Activated CD8-positive, alpha-beta memory T cell treated with anti-CD3 and anti-CD28 coated beads for 36 hours (primary cell): ENCODE results near the gene ZDHHC16. TPM values are rescaled to one million over a fixed set of nuclear protein-coding genes. Genes with fewer than 3 reads are reported as not detected.

Source experiments
- CTCF ChIA-PET: fragments of 350-600 bp; sonication (Branson Sonifier 250); formaldehyde crosslinking; loops from one replicate; lab custom pipeline; 2021; ENCODE audit warnings: antibody characterized with exemption; lab: Charles Lee
- POLR2A ChIA-PET: fragments of 350-600 bp; sonication (Branson Sonifier 250); formaldehyde crosslinking; loops from one replicate; lab custom pipeline; 2021; ENCODE audit warnings: antibody characterized with exemption; lab: Charles Lee
- total RNA-seq, 2 experiments: library from RNA; stranded (reverse); gene quantifications; one replicate each; pipeline ENCODE4 v1.2.3, GENCODE V29; 2021

The ZDHHC16 gene
- total RNA-seq, 2 experiments from 2014 or later: 55.0 to 57.3 TPM

DNA sequence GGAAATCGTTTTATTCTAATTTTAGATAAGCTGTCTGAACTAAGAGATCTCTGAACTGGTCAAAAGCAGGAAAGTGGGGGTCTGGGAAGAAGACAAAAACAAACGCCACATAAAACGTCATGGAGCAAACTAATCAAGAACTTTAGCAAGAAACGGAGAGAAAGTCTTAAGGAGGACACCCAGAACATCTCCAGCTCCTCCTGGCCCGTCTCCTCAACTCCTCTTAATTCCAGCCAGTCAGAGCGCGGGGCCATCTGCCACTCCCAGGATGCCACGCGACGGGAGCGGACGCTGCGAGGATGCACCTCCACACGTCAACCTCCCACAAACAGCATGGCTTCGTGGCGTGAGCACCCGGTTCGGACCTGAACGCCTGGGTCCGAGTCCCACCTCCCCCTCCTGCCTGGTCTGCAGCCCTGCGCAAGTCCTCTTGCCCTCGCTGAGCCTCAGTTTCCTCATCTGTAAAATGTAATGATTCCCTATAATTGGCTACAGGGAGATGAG lies 51.6 kb downstream of the ZDHHC16 start:
- ChIA-PET POLR2A (interaction anchor here (0.6 to 1.3 kb wide), 3 partner anchors 97 to 401 kb away, joined by 3 to 5 read pairs (median 4); partner anchors contain the start of genes AVPI1 and RRP12), CTCF (interaction anchor here (0.7 to 1.4 kb wide), 2 partner anchors 75 to 78 kb away, joined by 3 read pairs; partner anchors contain the start of gene ANKRD2)

DNA sequence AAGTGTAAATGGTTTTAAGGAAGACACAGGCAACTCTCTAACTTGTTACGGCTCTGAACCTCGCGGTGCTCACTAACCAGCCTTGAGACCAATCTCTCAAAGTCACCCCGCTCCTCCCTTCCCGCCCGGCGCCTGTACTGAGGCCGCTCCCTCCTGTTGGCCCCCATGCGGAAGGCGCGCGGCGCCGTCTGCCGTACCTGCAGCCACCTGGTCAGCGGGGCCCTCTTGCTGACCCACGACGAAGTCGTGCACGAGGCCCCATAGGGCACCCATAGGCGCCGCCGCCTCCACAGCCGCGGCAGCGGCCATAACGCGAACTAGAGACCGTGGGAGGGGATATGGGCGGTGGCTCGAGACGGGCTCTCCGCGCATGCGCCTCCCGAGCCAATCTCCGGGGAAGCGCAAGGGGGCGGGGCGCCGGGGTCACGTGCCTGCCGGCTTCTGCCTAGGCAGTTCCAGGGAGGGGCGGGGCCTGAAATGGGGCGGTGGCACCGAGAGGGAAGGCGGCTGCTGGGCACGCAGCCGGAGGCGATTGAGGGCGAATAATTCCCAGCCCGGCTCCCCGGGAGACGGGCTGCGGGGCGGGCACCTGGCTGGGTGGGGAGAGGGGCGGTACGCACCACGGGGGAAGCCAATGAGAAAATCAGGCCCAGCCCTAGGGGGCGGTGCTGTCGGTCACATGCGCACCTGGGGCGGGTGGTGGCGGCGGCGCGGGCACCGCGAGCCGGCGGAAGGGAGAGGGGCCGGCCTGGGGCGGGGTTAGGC lies 52.3 kb downstream of the ZDHHC16 start, which contains the start of gene MMS19:
MMS19 (minus strand) TSS at position 347 of the 765 bp plus-strand sequence; CDS start at position 309, 38 bp downstream.
- POLR2A ChIA-PET: interaction anchor here (0.6 to 1.3 kb wide), 2 partner anchors 188 to 402 kb away, joined by 3 to 5 read pairs; partner anchors contain the start of gene AVPI1
- CTCF ChIA-PET: interaction anchor here (1.0 kb wide), 1 partner anchor 48 kb away, joined by 3 read pairs; no protein-coding TSS in a partner anchor

DNA sequence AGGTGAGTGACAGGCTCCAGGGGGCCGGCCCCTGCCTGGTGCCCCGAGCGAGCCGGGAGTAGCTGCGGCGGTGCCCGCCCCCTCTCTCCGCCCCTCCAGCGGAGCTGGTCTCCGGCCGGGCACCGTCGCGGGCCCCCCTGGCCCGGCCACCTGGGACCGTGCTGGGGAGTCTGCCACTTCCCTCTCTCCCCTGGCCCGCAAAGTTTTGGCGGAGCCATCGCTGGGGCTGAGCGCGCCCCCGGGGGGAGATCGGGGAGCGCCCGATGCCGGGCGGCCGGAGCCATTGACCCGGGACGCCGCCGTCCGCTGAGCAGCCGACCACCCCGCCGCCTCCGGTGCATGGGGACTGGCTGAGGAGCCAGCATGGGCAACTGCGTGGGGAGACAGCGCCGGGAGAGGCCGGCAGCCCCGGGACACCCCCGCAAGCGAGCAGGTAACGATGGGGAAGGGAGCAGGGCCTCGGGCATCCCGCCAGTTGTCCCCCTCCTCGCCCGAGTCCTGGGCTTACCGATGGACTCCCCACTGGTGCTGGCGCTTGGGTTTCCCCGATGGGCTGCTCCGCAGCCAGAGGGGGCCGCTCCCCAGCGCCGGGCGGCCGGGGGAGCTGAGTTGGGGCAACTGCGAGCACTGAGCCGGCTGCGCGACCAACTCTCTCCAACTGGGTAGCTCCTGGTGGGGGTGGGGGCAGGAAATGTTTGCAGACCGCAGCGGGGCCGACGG lies 53.0 kb downstream of the ZDHHC16 start, which contains the start of gene UBTD1:
UBTD1 (plus strand) TSS at position 84 of the 720 bp plus-strand sequence; CDS start at position 364, 280 bp downstream.
- CTCF ChIA-PET: interaction anchor here (1.0 kb wide), 1 partner anchor 48 kb away, joined by 3 read pairs; no protein-coding TSS in a partner anchor
- POLR2A ChIA-PET: no interaction called here

DNA sequence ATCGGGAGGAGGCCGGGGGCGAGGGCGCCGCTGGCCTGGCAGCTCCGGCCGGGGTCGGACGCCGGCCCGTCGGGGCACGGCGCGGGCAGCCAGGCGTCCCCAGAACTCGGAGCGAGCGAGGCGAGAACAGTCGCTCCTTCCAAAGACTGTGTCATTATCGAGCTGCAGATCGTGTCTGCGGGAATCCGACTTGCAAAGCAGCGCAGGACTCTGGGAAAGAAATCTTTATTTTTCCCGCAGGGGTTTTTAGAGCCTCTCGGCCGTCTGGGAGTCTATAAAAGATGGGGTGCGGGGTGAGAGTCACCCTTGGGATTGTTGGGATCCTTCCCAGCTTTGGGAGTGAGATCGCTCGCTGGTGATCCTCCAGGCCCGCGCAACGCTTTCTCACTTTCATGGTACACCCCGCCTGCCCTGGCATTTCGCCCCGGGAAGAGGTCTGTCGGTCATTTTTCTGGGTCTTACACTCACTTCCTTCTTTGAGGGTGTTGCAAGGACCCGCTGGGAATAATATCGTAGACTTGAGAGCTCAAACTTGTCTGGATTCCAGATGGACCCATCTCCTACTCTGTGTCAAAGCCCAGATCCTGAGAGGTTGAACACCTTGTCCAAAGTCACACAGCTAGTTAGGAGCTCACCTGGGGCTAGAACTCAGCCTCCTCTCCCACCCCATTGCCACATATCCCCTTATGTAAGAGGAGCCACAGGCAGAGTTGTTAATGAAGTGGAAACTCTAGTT lies 53.8 kb downstream of the ZDHHC16 start:
- ChIA-PET CTCF (interaction anchor here (1.3 kb wide), 1 partner anchor 99 kb away, joined by 3 read pairs; the partner anchor contains the start of gene RRP12), POLR2A (interaction anchor here (0.5 kb wide), 1 partner anchor 45 kb away, joined by 3 read pairs; no protein-coding TSS in a partner anchor)

DNA sequence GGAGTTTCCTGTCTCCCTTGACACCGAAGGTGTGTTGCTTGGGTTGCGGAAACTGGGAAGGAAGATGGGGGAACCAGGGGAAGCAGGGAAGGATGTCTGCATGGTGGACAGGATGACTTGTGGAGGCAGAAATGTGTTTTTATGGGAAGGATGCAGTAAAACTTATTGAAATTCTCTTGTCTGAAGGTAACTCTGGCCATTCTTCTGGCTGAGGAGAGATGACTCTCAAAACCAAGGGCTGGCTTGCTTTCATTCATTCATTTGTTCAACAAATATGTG lies 54.3 kb downstream of the ZDHHC16 start:
- ChIA-PET CTCF (interaction anchor here (0.9 to 1.3 kb wide), 2 partner anchors 41 to 99 kb away, joined by 3 read pairs; partner anchors contain the start of gene RRP12), POLR2A (interaction anchor here (0.5 kb wide), 1 partner anchor 46 kb away, joined by 3 read pairs; no protein-coding TSS in a partner anchor)

DNA sequence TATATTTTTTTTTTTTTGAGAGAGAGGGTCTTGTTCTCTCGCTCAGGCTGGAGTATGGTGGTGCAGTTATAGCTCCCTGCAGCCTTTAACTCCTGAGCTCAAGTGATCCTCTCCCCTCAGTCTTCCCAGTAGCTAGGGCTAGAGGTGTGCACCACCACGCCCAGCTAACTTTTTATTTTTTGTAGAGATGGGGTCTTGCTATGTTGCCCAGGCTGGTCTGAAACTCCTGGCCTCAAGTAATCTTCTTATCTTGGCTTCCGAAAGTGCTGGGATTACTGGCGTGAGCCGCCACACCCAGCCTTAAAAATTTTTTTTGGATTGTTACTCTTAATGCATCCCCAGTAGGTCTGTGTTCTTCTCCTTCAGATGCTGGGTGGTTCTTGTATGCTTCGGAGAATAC lies 56.9 kb downstream of the ZDHHC16 start:
- POLR2A ChIA-PET: no interaction called here
- CTCF ChIA-PET: interaction anchor here (0.5 kb wide), 1 partner anchor 228 kb away, joined by 3 read pairs; no protein-coding TSS in a partner anchor

DNA sequence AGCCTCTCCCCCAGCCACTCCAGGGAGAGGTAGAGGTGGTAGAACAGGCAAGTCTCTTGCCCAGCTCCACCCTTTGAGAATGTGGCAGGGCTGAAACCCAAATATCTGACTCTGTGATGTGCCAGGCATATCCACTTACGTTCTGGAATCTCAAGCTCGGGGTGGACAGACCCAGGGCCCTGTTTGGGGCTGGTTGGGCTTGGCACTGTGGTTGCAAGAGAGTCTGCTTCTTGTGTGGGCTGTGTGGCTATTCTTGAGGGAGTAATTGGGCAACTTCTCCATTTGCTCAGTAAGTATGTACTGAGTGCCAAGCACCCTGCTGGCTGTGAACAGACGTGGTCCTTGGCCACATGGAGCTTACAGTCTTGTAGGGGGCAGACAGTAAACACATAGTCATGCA lies 57.4 kb downstream of the ZDHHC16 start:
- CTCF ChIA-PET: interaction anchor here (0.5 to 0.9 kb wide), 2 partner anchors 68 to 227 kb away, joined by 3 read pairs; no protein-coding TSS in a partner anchor
- POLR2A ChIA-PET: no interaction called here

DNA sequence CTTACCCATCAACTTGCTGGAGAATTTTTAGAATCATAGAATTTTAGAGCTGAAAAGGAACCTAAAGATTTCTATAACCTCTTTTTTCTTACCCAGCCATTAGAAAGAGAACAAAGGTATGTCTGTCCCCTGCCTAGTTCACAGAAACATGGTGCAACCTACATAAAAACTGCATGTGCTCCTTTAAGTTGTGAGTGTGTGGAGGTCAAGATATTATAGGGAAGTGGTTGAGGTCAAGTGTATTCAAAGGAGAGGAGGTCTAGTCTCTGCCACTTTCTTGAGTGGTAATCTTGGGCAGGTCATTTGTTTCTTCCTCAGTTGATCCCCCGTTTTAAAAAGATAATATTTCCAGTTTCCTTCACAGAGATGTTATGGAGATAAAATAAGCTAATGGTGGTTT lies 59.2 kb downstream of the ZDHHC16 start:
- POLR2A ChIA-PET: no interaction called here
- CTCF ChIA-PET: no interaction called here

DNA sequence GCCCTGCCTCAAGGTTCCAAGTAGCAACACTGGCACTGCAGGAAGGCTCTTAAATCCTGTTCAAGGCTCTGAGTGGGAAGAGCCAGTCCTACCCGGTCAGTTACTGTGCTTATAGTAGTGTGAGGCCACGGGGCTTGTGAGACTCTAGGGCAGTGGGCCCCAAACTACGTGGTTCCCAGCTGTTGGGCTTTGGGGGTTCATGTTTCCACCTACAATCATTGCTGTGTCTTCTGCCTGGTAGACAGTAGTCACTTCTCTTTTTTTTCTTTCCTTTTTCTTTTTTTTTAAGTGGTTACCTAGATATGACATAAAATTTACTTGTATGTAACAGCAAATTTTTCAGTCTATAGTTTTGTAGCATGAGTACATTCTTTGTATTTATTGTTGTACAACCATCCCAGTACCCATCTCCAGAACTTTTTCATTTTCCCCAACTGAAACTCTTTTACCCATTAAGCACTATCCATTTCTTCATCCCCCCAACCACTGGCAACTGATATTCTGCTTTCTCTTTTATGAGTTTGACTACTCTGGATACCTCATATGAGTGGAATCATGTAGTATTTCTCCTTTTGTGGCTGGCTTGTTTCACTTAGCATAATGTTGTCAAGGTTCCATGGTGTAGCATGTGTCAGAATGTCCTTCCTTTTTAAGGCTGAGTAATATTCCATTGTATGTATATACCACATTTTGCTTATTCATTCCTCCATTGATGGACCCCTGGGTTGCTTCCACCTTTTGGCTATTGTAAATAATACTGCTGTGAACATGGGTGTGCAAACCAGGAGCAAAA lies 60.4 kb downstream of the ZDHHC16 start:
- CTCF ChIA-PET: no interaction called here
- POLR2A ChIA-PET: no interaction called here

Other genes starting within 250 kb of the ZDHHC16 start
- gene ARHGAP19, start 153.5 kb upstream of the ZDHHC16 start, total RNA-seq: 10 to 100 TPM; 27.3 to 29.8 TPM
- 1 to 10 TPM; 3.1 to 3.4 TPM for gene FRAT1, start 126.9 kb upstream of the ZDHHC16 start, total RNA-seq
- 1 to 10 TPM; 8.5 to 8.7 TPM for gene FRAT2, start 111.4 kb upstream of the ZDHHC16 start, total RNA-seq
- 100 to 1,000 TPM in 1 of 2 experiments, 10 to 100 TPM in 1; 99.8 to 110 TPM for gene RRP12, start 44.8 kb upstream of the ZDHHC16 start, total RNA-seq
- gene PGAM1, start 20.0 kb upstream of the ZDHHC16 start, total RNA-seq: 1,000 to 10,000 TPM; 1,302 to 1,307 TPM
- 10 to 100 TPM; 62.5 to 63.3 TPM for gene EXOSC1, start 169 bp upstream of the ZDHHC16 start, total RNA-seq
- 100 to 1,000 TPM in 1 of 2 experiments, 10 to 100 TPM in 1; 98.0 to 100 TPM for gene MMS19, start 52.2 kb downstream of the ZDHHC16 start, total RNA-seq
- 1 to 10 TPM; 2.1 to 2.3 TPM for gene UBTD1, start 52.7 kb downstream of the ZDHHC16 start, total RNA-seq
- under 1 TPM in 1 of 2 experiments, not detected in 1; 0.13 TPM for gene ANKRD2, start 126.6 kb downstream of the ZDHHC16 start, total RNA-seq
- gene HOGA1, start 138.2 kb downstream of the ZDHHC16 start, total RNA-seq: not detected
- gene C10orf62, start 143.5 kb downstream of the ZDHHC16 start, total RNA-seq: not detected
- gene MORN4, start 187.3 kb downstream of the ZDHHC16 start, total RNA-seq: 1 to 10 TPM; 3.6 TPM
- 10 to 100 TPM; 14.6 to 15.0 TPM for gene PI4K2A, start 194.5 kb downstream of the ZDHHC16 start, total RNA-seq
- 1 to 10 TPM; 2.5 to 3.0 TPM for gene AVPI1, start 241.1 kb downstream of the ZDHHC16 start, total RNA-seq